Ishikawa (cell line): ENCODE measurements around the gene VAMP8.

Experiments
- CEBPB ChIP-seq: IDR thresholded peaks from 2 replicates; pipeline ENCODE4 v1.6.1; 2012
- CREB1 ChIP-seq: IDR thresholded peaks from 2 replicates; pipeline ENCODE4 v1.6.1; 2012; ENCODE audit warnings: low read depth
- EGR1 ChIP-seq: IDR thresholded peaks from 2 replicates; pipeline ENCODE4 v1.6.1; 2012
- EP300 ChIP-seq: IDR thresholded peaks from 2 replicates; pipeline ENCODE4 v1.6.1; 2012; ENCODE audit warnings: borderline replicate concordance
- FOXM1 ChIP-seq: IDR thresholded peaks from 2 replicates; pipeline ENCODE4 v1.6.1; 2012; ENCODE audit warnings: low read depth, borderline replicate concordance
- MAX ChIP-seq: IDR thresholded peaks from 2 replicates; pipeline ENCODE4 v1.6.1; 2012
- NFIC ChIP-seq: IDR thresholded peaks from 2 replicates; pipeline ENCODE4 v1.6.1; 2012
- RAD21 ChIP-seq: IDR thresholded peaks from 2 replicates; pipeline ENCODE4 v1.6.1; 2012; ENCODE audit warnings: low read depth
- REST ChIP-seq: IDR thresholded peaks from 2 replicates; pipeline ENCODE4 v1.6.1; 2012; ENCODE audit warnings: low read depth, mild to moderate bottlenecking
- TAF1 ChIP-seq: IDR thresholded peaks from 2 replicates; pipeline ENCODE4 v1.6.1; 2012; ENCODE audit warnings: low read depth, mild to moderate bottlenecking
- TCF12 ChIP-seq: IDR thresholded peaks from 2 replicates; pipeline ENCODE4 v1.6.1; 2012; ENCODE audit warnings: low read depth
- TEAD4 ChIP-seq: IDR thresholded peaks from 2 replicates; pipeline ENCODE4 v1.6.1; 2012
- USF1 ChIP-seq: IDR thresholded peaks from 2 replicates; pipeline ENCODE4 v1.6.1; 2012
- YY1 ChIP-seq: IDR thresholded peaks from 2 replicates; pipeline ENCODE4 v1.6.1; 2012; ENCODE audit warnings: low read depth
- ZBTB7A ChIP-seq: IDR thresholded peaks from 2 replicates; pipeline ENCODE4 v1.6.1; 2012; ENCODE audit warnings: low read depth

The VAMP8 gene

GRCh38 chr2:85588236-85588635 is 10.8 kb downstream of the VAMP8 start:
- TF ChIP-seq NFIC (no peak), ZBTB7A (no peak), TEAD4 (no peak), CEBPB (no peak), REST (no peak), FOXM1 (no peak), USF1 (no peak), CREB1 (no peak), EP300 (no peak), RAD21 (no peak), YY1 (no peak), TCF12 (no peak), EGR1 (no peak), TAF1 (no peak), MAX (no peak)

- TF ChIP-seq FOXM1 (no peak), REST (no peak), CEBPB (no peak), CREB1 (no peak), ZBTB7A (no peak), EGR1 (no peak), TEAD4 (no peak), TAF1 (no peak), TCF12 (no peak), RAD21 (no peak), USF1 (no peak), MAX (no peak), NFIC (no peak), YY1 (no peak), EP300 (no peak)
These were observed 11.3 kb downstream of the VAMP8 start for GRCh38 chr2:85588645-85589044.

- no peak for TF ChIP-seq EP300
- TF ChIP-seq RAD21 = no peak
- TF ChIP-seq YY1 = no peak
- TF ChIP-seq TAF1 = no peak
- TF ChIP-seq NFIC = no peak
- no peak for TF ChIP-seq EGR1
- TF ChIP-seq CREB1 = no peak
- no peak for TF ChIP-seq USF1
- TF ChIP-seq FOXM1 = no peak
- no peak for TF ChIP-seq TCF12
- TF ChIP-seq ZBTB7A = no peak
- no peak for TF ChIP-seq TEAD4
- TF ChIP-seq REST = no peak
- no peak for TF ChIP-seq MAX
- no peak for TF ChIP-seq CEBPB
These were observed 11.8 kb downstream of the VAMP8 start for GRCh38 chr2:85589181-85589580.
